ENCODE data around the gene XIAP. TPM values are rescaled to one million over a fixed set of nuclear protein-coding genes. Genes with fewer than 3 reads are reported as not detected.

Gene XIAP
- total and polyA plus RNA-seq, 9 of the 15 experiments (the other 6 are each of a cell fraction or from before 2014, with no cell fraction given) = 5.7 to 40.5 (median 19.8) TPM

DNA sequence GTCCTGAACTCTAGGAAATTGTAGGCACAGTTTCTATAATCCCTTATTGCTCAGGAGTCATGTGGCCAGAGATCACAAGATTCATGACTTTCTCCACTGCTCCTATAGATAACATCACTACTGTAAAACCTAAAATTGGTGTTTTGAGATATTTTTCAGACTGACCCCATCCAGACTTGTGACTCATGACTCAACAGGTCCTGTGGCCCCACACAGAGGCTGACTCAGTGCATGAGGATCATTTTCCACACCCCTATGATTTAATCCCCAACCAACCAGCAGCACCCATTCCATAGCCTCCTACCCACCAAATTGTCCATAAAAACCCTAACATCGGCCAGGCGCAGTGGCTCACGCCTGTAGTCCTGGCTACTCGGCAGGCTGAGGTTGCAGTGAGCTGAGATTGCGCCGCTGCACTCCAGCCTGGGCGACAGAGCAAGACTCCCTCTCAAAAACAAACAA is 13.2 kb upstream of the XIAP start (continued):
- TF ChIP-seq, protein P1, sequence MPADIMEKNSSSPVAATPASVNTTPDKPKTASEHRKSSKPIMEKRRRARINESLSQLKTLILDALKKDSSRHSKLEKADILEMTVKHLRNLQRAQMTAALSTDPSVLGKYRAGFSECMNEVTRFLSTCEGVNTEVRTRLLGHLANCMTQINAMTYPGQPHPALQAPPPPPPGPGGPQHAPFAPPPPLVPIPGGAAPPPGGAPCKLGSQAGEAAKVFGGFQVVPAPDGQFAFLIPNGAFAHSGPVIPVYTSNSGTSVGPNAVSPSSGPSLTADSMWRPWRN (IDR thresholded peaks at IDR 0.05; ENCODE audit: low read depth) = 0 out of 2 replicates have a peak, but pooled peaks have one; percentile 35
- TF ChIP-seq, protein P2, sequence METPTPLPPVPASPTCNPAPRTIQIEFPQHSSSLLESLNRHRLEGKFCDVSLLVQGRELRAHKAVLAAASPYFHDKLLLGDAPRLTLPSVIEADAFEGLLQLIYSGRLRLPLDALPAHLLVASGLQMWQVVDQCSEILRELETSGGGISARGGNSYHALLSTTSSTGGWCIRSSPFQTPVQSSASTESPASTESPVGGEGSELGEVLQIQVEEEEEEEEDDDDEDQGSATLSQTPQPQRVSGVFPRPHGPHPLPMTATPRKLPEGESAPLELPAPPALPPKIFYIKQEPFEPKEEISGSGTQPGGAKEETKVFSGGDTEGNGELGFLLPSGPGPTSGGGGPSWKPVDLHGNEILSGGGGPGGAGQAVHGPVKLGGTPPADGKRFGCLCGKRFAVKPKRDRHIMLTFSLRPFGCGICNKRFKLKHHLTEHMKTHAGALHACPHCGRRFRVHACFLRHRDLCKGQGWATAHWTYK (CRISPR knock-in tag; IDR thresholded peaks at IDR 0.05) = no peak
- TF ChIP-seq, protein P3, sequence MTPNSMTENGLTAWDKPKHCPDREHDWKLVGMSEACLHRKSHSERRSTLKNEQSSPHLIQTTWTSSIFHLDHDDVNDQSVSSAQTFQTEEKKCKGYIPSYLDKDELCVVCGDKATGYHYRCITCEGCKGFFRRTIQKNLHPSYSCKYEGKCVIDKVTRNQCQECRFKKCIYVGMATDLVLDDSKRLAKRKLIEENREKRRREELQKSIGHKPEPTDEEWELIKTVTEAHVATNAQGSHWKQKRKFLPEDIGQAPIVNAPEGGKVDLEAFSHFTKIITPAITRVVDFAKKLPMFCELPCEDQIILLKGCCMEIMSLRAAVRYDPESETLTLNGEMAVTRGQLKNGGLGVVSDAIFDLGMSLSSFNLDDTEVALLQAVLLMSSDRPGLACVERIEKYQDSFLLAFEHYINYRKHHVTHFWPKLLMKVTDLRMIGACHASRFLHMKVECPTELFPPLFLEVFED (CRISPR knock-in tag; conservative IDR thresholded peaks at IDR 0.05) = no peak
- TF ChIP-seq NBN (IDR thresholded peaks at IDR 0.05; ENCODE audit: low read depth) = peak; percentile 41; the same call in 1 of the 2 replicates
- TF ChIP-seq E2F3 (CRISPR knock-in tag; IDR thresholded peaks at IDR 0.05) = no peak
- TF ChIP-seq RUNX1 (IDR thresholded peaks at IDR 0.05; ENCODE audit: low read depth) = no peak
- no peak for TF ChIP-seq ETV1 (tag; conservative IDR thresholded peaks at IDR 0.05; ENCODE audit: low read depth)
- TF ChIP-seq HLTF (IDR thresholded peaks at IDR 0.05) = no peak
- TF ChIP-seq POLR2B (IDR thresholded peaks at IDR 0.05; ENCODE audit: low read depth, partially characterized antibody) = peak; percentile 49
- TF ChIP-seq, protein P4, sequence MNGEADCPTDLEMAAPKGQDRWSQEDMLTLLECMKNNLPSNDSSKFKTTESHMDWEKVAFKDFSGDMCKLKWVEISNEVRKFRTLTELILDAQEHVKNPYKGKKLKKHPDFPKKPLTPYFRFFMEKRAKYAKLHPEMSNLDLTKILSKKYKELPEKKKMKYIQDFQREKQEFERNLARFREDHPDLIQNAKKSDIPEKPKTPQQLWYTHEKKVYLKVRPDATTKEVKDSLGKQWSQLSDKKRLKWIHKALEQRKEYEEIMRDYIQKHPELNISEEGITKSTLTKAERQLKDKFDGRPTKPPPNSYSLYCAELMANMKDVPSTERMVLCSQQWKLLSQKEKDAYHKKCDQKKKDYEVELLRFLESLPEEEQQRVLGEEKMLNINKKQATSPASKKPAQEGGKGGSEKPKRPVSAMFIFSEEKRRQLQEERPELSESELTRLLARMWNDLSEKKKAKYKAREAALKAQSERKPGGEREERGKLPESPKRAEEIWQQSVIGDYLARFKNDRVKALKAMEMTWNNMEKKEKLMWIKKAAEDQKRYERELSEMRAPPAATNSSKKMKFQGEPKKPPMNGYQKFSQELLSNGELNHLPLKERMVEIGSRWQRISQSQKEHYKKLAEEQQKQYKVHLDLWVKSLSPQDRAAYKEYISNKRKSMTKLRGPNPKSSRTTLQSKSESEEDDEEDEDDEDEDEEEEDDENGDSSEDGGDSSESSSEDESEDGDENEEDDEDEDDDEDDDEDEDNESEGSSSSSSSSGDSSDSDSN (IDR thresholded peaks at IDR 0.05; ENCODE audit: borderline replicate concordance in 1 of 2, low read depth in 2 of 2, low read length in 2 of 2) = no peak
- TF ChIP-seq, protein P5, sequence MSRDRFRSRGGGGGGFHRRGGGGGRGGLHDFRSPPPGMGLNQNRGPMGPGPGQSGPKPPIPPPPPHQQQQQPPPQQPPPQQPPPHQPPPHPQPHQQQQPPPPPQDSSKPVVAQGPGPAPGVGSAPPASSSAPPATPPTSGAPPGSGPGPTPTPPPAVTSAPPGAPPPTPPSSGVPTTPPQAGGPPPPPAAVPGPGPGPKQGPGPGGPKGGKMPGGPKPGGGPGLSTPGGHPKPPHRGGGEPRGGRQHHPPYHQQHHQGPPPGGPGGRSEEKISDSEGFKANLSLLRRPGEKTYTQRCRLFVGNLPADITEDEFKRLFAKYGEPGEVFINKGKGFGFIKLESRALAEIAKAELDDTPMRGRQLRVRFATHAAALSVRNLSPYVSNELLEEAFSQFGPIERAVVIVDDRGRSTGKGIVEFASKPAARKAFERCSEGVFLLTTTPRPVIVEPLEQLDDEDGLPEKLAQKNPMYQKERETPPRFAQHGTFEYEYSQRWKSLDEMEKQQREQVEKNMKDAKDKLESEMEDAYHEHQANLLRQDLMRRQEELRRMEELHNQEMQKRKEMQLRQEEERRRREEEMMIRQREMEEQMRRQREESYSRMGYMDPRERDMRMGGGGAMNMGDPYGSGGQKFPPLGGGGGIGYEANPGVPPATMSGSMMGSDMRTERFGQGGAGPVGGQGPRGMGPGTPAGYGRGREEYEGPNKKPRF (IDR thresholded peaks at IDR 0.05; ENCODE audit: low read depth, low read length) = no peak
- TF ChIP-seq SNRNP70 (optimal IDR thresholded peaks at IDR 0.05; ENCODE audit: low read depth, low read length) = no peak
- TF ChIP-seq PHF21A (IDR thresholded peaks at IDR 0.05; ENCODE audit: borderline replicate concordance, low read depth) = peak; percentile 71; the same call in 1 of the 2 replicates
- no peak for TF ChIP-seq SP1 (CRISPR knock-in tag; IDR thresholded peaks at IDR 0.05)
- TF ChIP-seq, protein P6, sequence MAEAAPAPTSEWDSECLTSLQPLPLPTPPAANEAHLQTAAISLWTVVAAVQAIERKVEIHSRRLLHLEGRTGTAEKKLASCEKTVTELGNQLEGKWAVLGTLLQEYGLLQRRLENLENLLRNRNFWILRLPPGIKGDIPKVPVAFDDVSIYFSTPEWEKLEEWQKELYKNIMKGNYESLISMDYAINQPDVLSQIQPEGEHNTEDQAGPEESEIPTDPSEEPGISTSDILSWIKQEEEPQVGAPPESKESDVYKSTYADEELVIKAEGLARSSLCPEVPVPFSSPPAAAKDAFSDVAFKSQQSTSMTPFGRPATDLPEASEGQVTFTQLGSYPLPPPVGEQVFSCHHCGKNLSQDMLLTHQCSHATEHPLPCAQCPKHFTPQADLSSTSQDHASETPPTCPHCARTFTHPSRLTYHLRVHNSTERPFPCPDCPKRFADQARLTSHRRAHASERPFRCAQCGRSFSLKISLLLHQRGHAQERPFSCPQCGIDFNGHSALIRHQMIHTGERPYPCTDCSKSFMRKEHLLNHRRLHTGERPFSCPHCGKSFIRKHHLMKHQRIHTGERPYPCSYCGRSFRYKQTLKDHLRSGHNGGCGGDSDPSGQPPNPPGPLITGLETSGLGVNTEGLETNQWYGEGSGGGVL (CRISPR knock-in tag; IDR thresholded peaks at IDR 0.05) = no peak
- TF ChIP-seq, protein P7, sequence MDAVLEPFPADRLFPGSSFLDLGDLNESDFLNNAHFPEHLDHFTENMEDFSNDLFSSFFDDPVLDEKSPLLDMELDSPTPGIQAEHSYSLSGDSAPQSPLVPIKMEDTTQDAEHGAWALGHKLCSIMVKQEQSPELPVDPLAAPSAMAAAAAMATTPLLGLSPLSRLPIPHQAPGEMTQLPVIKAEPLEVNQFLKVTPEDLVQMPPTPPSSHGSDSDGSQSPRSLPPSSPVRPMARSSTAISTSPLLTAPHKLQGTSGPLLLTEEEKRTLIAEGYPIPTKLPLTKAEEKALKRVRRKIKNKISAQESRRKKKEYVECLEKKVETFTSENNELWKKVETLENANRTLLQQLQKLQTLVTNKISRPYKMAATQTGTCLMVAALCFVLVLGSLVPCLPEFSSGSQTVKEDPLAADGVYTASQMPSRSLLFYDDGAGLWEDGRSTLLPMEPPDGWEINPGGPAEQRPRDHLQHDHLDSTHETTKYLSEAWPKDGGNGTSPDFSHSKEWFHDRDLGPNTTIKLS (IDR thresholded peaks at IDR 0.05; ENCODE audit: borderline replicate concordance, low read depth) = no peak
